GM18868 (cell line): ENCODE measurements around the gene LCMT2.

Experiments used
- ATAC-seq: cut with Tn5 transposase; IDR thresholded peaks from one replicate; pipeline ENCODE4 v1.9.1; 2021; ENCODE audit warnings: mild to moderate bottlenecking, moderate library complexity; ENCODE audit not compliant: unreplicated experiment

Gene LCMT2, protein sequence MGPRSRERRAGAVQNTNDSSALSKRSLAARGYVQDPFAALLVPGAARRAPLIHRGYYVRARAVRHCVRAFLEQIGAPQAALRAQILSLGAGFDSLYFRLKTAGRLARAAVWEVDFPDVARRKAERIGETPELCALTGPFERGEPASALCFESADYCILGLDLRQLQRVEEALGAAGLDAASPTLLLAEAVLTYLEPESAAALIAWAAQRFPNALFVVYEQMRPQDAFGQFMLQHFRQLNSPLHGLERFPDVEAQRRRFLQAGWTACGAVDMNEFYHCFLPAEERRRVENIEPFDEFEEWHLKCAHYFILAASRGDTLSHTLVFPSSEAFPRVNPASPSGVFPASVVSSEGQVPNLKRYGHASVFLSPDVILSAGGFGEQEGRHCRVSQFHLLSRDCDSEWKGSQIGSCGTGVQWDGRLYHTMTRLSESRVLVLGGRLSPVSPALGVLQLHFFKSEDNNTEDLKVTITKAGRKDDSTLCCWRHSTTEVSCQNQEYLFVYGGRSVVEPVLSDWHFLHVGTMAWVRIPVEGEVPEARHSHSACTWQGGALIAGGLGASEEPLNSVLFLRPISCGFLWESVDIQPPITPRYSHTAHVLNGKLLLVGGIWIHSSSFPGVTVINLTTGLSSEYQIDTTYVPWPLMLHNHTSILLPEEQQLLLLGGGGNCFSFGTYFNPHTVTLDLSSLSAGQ

DNA sequence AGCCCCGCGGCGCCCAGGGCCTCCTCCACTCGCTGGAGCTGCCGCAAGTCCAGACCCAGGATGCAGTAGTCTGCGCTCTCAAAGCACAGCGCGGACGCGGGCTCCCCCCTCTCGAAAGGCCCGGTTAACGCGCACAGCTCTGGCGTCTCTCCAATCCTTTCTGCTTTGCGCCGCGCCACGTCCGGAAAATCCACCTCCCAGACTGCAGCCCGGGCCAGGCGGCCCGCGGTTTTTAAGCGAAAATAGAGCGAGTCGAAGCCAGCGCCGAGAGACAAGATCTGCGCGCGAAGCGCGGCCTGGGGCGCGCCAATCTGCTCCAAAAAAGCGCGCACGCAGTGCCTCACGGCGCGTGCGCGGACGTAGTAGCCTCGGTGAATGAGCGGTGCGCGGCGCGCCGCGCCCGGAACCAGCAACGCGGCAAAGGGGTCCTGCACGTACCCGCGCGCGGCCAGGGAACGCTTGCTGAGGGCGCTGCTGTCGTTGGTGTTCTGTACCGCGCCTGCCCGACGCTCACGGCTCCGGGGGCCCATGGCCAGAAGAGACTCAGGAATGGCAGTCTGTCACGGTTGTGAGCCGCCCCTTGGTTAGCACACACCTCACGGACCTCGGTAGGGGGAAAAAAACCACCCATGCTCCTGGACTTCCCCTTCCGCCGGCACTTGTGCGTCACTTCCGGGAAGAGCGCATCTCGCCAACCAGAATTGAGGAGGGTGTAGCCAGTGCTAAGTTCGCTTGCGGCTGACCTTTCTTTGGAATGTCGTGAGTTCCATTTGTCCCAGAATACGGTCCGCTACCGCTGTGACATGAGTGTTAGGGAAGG is at the start of gene LCMT2:
TSS of gene LCMT2 (minus strand) at position 614 of the 820 bp plus-strand sequence. CDS start at position 530, 84 bp downstream.
- ATAC-seq, result peak; percentile 91

DNA sequence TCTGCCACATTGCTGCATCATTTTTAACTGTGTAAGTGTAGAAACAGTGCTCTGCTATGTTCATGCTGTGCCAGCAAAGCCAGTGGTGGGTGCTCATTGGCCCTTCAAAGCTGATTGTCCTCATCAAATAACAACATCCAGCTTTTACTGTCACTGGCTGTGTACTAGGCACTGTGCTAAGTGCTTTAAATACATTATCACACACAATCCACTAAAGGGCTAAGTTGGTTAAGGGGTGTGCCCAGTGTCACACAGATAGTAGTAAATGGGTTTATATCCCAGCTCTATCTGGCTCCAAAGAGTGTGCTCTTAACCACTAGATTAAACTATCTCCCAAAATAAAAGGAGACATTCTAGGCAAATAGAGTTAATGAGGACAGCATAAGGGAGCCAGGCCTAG is 48.2 kb upstream of the LCMT2 start:
- ATAC-seq, result no peak

DNA sequence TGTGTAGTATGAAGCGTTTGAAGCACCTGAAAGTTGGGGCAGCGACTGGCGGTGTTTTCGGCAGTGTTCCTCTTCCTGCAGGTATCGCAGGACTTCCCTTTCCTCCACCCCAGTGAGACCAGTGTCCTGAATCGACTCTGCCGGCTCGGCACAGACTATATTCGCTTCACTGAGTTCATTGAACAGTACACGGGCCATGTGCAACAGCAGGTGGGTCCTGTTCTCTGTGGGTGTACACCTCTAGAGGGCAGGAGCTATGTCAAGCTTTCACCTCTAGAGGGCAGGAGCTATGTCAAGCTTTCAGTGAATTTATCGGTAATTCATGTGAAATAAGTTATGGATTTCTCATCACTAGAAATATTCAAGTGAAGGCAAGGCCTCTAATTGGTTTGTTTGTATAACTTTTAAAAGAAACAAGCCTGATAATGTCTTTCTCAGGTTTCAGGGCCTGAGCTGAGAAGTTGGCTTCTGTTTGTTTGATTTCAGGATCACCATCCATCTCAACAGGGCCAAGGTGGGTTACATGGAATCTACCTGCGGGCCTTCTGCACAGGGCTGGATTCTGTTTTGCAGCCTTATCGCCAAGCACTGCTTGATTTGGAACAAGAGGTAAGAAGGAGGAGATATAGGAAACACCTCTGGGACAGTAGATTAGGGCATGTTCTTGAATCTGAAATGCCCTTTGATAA is 45.8 kb upstream of the LCMT2 start:
- no peak for ATAC-seq

DNA sequence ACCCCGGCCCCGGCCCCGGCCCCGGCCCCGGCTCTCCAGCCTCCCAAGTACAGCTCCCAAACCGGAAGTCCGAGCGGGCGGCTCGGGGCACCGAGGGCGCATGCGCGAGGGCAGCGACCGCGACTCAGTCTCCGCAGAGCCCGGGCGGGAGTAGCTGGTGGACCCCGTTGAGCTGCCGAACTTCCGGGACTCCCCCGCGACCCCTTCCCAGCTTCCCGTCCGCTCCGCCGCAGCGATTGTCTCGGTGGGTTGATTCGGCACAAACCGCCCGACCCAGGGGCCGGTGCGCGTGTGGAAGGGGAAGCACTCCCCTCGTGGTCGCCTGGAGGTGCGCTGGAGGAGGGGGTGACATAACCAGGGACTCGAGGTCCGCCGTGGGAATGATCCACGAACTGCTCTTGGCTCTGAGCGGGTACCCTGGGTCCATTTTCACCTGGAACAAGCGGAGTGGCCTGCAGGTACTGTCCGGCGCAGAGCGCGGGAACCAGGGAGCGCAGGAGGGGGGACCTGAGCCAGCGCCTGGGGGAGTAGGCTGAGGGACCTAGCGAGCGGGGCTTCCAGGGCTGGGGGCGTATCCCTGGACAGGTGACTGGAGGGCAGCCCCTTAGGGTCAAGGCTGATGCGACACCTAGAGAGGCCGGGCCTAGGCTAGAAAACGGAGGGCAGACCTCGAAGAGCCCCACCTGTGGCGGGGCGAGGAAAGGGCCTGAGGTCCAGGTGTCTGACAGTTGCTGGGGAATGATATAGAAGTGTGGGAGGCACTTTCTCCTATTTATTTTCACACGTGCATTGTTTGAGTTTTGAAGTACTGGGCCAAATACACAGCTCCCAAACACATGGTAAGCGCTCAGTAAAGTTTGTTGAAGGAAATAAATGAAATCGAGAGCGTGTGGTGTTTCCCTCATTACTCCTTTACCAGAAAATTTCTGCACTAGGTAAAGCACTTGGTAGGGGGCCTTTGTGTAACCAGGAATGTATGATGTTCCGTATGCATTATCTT is 40.9 kb upstream of the LCMT2 start, which contains the start of the genes TUBGCP4 and ZSCAN29:
TSS of gene TUBGCP4 (plus strand) at position 127 of the 1,000 bp plus-strand sequence. CDS start at position 381, 254 bp downstream.
TSS of gene ZSCAN29 (minus strand) at position 69 of the 1,000 bp plus-strand sequence. CDS start 1,130 bp downstream, outside the sequence.
- peak; percentile 73 for ATAC-seq

DNA sequence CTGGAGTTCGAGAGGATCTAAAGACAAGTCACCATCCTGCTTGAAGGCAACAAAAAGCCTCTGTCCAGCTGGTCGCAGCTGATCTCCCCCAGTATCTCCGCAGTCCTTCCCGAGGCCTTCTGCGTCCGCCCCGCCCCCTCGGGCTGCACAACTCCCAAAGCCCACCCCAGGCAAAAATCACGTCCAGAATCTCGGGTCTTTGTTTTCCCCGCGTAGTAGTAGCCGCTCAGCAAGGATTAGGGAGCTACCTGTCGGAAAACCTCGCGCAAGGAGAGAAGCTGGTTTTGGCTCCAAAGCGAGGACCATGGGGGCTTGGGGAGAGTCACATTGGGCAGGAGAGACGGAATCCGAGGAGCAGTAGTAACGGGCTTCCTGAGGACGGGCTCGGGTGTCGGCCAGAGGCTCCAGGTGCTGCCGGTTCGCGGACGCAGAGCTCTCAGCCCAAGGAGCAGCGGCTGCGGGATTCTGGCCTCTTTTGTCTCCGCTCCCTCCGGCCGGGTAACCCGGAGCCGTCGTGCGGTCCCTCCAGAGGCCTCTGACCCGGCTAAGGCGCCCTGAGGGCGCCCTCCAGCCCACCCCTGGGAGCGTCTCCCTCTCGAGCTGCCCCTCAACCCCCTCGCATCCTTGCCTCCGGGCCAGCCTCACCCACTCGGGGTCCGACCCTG is 40.1 kb upstream of the LCMT2 start:
- ATAC-seq, result peak; percentile 36

DNA sequence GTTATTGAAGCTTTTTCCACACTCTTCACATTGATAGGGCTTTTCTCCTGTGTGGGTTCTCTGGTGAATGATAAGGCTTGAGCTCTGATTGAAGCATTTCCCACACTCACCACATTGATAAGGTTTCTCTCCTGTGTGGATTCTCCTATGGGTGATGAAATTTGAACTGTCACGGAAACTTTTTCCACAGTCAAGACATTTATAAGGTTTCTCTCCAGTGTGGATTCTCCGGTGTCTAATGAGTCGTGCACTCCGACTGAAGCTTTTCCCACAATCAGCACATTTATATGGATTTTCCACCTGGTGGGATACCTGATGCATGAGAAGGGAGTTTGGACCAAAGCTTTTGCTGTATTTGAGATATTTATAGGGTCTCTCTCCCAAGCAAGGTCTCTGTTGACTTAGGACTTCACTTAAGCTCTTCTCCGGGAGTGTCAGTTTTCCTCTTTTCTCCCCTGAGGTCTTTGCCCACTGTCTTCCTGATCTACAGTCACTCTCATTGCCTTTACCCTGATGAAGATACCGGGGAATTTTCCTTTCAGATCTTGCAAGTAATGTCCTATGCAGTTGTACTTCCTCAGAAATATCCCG is 31.0 kb upstream of the LCMT2 start:
- ATAC-seq, result no peak

DNA sequence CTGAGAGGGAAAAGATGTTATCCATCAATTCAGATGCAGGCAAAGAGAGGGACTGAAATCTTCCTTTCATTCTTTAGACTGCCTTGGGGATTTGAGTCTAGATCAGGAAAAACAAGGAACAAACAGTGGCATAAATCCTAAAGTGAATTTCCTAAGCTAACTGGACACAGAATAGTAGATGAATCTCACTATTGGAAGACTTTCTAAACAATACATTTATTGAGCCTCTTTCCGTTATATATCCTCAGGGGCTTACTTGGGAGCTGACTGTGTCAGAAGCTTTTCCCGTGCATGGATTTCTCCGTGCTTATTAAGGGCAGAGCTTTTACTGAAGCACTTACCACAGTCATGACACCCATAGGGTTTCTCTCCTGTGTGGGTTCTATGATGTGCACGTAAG is 30.4 kb upstream of the LCMT2 start:
- no peak for ATAC-seq

DNA sequence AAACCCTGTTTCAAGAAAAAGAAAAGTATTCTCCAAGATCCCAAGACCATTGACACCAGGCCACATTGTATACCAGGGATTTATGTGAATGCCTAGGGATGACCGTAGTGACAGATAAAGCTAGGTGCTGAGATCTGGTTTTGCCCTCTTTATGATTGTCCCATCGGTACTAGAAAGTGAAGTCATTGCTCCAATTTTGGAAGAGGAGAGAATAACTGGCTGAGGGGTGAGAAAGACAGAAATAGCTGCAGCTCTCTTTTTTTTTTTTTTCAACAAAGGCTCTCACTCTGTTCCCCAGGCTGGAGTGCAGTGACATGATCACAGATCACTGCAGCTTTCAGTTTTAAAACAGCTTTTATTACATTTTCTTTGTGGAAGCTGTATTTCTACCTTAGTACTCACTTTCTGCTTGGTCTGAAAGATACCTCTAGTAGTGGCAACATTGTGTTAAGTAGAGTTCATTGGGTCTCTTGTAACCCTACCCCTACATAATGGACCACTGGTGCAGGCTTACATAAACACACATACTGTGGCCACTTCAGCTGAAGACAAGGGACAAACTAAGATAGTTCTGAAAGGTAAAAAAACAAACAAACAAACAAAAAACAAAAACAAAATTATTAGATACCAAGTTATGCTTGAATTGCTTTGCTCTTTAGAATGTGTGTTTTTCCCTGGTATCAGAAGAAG is 22.5 kb upstream of the LCMT2 start:
- ATAC-seq, result no peak

DNA sequence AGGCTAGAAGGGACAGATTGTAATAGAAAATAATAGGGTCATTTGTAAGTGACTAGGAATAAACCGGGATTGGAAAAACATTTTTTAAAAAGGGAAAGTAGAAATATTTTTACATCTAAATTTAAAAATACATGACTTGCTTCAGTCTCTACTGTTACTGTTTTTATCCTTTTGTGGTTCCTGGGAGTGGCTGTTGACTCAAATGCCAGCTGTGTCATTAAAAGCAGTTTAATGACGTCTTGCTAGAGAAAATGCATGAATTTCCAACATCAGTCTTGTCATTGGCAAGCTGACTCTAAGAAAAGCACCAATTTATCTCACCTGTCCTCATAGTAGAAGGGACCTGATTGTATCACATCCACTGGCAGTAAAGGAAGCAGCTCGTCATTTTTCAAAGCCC is 16.7 kb upstream of the LCMT2 start:
- ATAC-seq, result no peak

DNA sequence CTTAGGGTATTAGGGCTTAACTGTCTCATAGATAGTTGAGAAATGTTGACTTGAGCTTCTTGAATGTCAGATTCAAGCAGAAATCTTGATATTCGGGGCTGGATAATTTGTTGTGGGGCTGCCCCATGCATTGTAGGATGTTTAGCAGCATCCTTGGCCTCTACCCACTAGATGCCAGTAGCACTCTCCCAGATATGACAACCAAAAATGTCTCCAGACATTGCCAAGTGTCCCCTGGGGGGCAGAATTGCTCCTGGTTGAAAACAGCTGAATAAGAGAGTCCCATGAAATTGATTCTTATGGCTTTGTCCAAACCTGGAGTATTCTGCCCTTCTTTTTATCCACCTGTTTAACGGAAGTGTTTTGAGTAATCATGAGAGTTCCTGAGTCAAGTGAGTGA is 15.9 kb upstream of the LCMT2 start:
- no peak for ATAC-seq

DNA sequence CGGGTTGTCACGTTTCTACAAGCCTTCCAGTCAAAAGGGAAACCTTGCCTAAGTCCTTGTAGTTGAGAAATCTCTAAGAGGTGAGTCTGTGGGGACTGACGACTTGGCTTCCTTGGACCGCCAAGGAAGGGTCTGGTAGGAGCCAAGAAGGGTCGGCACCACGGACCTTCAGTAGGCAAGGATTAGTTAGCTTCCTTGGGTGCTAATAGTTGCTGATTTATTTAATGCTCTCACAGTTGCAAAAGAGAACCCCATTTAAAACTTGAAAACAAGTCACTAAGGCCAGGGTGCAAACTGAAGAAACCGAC is 361 bp upstream of the LCMT2 start:
- peak; percentile 18 for ATAC-seq

DNA sequence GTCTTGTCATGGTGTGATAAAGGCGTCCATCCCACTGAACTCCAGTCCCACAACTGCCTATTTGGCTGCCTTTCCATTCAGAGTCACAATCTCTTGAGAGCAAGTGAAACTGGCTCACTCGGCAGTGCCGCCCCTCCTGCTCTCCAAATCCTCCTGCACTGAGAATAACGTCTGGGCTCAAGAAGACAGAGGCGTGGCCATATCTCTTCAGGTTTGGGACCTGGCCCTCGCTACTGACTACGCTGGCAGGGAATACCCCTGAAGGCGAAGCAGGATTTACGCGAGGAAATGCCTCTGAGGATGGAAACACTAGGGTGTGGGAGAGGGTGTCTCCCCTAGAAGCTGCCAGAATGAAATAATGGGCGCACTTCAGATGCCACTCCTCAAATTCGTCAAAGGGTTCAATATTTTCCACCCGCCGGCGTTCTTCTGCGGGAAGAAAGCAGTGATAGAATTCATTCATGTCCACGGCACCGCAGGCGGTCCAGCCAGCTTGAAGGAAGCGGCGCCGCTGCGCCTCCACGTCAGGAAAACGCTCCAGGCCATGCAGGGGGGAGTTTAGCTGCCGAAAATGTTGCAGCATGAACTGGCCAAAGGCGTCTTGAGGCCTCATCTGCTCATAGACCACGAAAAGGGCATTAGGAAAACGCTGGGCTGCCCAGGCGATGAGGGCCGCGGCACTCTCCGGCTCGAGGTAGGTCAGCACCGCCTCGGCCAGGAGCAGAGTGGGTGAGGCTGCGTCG is 985 bp downstream of the LCMT2 start:
- no peak for ATAC-seq

DNA sequence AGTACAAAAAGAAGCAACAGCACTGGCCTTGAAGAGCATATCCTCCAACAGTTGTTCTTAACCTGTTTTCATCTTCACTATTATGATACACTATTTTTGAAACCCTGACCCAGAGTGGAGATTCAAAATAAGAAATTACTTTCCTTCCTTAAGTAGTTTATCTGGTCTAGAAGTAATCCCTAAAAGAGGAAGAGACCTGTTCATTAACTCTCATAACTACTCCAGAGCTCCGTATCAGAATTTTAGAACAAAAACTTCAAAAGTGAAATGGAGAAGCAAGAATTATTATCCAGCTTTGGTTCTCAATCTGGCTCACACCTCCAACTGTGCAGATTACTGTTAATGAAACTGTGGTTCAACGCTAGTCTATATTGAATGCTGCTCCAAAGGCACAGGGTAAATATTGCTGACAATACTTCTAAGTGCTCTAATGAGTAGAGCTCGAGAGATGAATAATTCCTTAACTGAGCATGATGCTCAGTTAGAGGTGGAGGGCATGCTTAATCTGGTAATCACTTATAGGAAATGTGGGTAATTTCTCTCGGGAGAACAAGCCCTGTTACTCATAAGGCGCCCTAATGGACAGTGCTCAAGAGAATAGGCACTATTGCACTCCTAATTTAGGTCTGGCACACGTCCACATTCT is 5.2 kb downstream of the LCMT2 start:
- ATAC-seq, result no peak

DNA sequence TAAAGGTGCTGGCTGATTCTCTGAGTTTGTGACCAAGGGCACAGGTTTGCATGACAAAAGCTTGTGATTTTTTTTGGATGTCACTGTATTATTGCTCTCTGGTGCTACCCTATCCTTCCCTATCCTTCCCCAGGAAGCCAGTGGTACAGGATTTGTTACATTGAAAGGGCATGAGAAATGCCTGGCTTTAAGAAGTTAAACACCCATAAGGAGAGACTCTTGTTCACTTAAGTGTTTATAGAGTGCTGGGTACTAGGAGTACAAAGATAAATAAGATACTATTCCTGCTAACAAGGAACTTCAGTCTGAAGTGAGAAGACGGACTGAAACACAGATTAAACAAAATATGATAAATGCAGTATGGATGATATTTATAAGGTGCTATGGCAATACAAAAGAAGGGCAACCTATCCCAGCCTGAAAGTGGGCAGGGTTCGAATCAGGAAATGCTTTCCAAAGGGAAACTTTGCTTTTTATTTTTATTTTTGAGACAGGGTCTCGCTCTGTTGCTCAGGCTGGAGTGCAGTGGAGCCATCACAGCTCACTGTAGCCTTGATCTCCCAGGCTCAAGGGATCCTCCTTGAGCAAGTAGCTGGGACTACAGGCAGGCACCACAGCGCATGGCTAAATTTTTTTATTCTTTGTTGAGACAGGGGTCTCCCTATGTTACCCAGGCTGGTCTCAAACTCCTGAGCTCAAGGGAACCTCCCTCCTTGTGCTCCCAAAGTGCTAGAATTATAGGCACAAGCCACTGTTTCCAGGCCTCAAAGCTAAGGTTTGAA is 11.2 kb downstream of the LCMT2 start:
- ATAC-seq, result no peak

DNA sequence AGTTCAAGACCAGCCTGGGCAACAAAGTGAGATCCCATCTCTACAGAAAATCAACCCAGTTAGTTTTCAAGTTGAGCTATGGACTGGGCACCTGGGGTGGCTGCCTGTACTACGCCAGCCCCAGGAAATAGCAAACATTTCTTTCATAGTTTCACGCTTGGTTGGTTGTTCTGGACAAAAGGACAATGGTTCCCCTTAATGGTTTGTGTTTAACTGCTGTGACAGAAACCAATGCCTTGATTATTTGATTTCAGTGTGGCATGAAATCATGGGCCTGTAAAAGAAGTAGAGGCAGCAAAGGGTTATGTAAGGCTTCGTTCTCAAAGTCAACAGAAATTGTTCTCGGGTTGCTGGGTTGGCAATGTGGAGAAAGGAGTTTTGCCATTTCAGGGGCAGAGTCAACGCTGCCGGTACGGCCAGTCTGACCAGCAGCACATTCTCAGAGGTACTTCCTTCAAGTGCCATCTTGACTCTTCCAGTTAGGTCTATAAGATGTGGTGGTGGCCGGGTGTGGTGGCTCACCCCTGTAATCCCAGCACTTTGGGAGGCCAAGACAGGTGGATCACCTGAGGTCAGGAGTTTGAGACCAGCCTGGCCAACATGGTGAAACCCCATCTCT is 12.7 kb downstream of the LCMT2 start:
- no peak for ATAC-seq

DNA sequence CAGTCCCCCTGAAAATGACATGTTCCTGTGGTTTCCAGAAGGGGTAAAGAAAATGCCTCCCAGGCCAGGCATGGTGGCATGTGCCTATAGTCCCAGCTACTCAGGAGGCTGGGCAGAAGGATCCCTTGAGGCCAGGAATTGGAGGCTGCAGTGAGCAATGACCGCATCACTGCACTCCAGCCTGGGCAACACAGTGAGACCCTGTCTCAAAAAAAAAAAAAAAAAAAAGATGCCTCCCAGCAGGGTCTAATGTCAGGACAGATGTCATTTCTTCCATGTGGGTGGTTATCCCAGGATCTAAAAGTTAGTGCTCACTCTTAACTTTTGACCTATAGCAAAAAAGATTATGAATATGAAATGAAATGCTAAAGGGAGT is 13.4 kb downstream of the LCMT2 start:
- no peak for ATAC-seq
